Pancreas (tissue), 10 donors: Measurements from ENCODE around the gene RAP2A. TPM values are rescaled to one million over a fixed set of nuclear protein-coding genes. Genes with fewer than 3 reads are reported as not detected.

ENCODE experiments used
- ATAC-seq, 4 donors: fragments of 200-7000 bp; cut with Tn5 transposase; one replicate each; pipeline versions ENCODE4 v1.8.0 to v1.9.1; 2020; ENCODE audit warnings: mild to moderate bottlenecking in 4 of 4, moderate library complexity in 4 of 4
- DNase-seq, 6 donors: peaks; one replicate each; pipeline ENCODE4 v3.0.0-alpha.2; 2020
- FAIRE-seq: peaks from 2 replicates; lab custom pipeline; 2012; peaks lifted over from hg19 to GRCh38; lab: Jason Lieb, UNC
- H3K27ac ChIP-seq, 4 donors: fragments of 200-600 bp; sonication (generic); 1 replicate in 3 of 4; 2 replicates in 1 of 4; pipeline versions ENCODE4 v1.5.0 to v1.8.0; 2020
- H3K27me3 ChIP-seq, 4 donors: fragments of 200-600 bp; one replicate each; pipeline ENCODE4 v1.8.0; 2021
- H3K36me3 ChIP-seq, 3 donors: fragments of 200-600 bp; sonication (generic) in 1 of 3; one replicate each; pipeline versions ENCODE4 v1.5.0 to v1.8.0; 2020 to 2021
- H3K4me1 ChIP-seq, 3 donors: fragments of 200-600 bp; one replicate each; pipeline ENCODE4 v1.8.0; 2021
- H3K4me3 ChIP-seq, 4 donors: fragments of 200-600 bp; sonication (generic) in 2 of 4; one replicate each; pipeline versions ENCODE4 v1.5.0 to v1.8.0; 2020 to 2021
- H3K9me3 ChIP-seq, 4 donors: fragments of 200-600 bp; one replicate each; pipeline ENCODE4 v1.8.0; 2021
- CTCF ChIP-seq, 4 donors: fragments of 200-600 bp; sonication (generic) in 3 of 4; IDR thresholded peaks; one replicate each; pipeline versions ENCODE4 v1.5.0 to v1.8.0; 2021; ENCODE audit warnings: antibody characterized with exemption in 4 of 4
- WGBS, 2 donors: extraction: QIAGEN DNeasy Blood & Tissue Kit; methylation state at CpG; one replicate each; pipeline ENCODE4 v1.1.7; 2013; 5-methylcytosine and 5-hydroxymethylcytosine counted together
- intact Hi-C, 3 donors: fragments of 100-400 bp; cut with DNase I; formaldehyde crosslinking; loops; one replicate each; pipeline versions ENCODE4 v1.11.1 to v1.14.2; 2022
- polyA plus RNA-seq, 2 donors: library from polyadenylated mRNA; stranded (reverse); fragments of 200-250 nt; gene quantifications; one replicate each; pipeline ENCODE4 v1.2.3, GENCODE V29; 2013
- total RNA-seq, 6 donors: library from RNA; stranded (reverse); fragmentation: NEBNext Ultra II Directional in 4 of 6; extraction: Animal tissue kit (Norgen Biotek cat#: 25700) in 4 of 6; gene quantifications; one replicate each; pipeline versions ENCODE4 v1.2.1 to v1.2.4, GENCODE V29; 2021 to 2023
- donor health status: healthy with polysubstance abuse.
- donor health status: DM: no; HTN: no; CAD: no; lungs with moderate emphysema.
- donor health status: DM: no; HTN: no; CAD: no.
- donor health status: control.
- donor health status: control.
- donor health status: Bipolar disorder and iron deficiency.
- donor health status: DM: yes; HTN: yes; CAD: no.
- donor health status: DM: no; HTN: no; CAD: no.
- donor health status: DM: no; HTN: no; CAD: no.
- donor health status: DM: yes; HTN: yes; CAD: no.

Gene RAP2A
- total and polyA plus RNA-seq, 8 donors: 1.7 to 18.1 (median 5.0) TPM

- WGBS, 2 donors: 80 to 86% methylated on average over 3 of the region's 3 CpGs
- no peak for TF ChIP-seq CTCF (IDR thresholded peaks at IDR 0.05)
- intact Hi-C loops: no loop called here
- no peak overlapping the region for H3K27ac ChIP-seq
- FAIRE-seq (no peak), ATAC-seq (no peak), DNase-seq (no peak)
- H3K36me3 ChIP-seq: no peaks in the 10 kb centered on the region
- H3K4me3 ChIP-seq: no peak overlapping the region
- no peaks in the 10 kb centered on the region for H3K27me3 ChIP-seq
- H3K9me3 ChIP-seq: no peaks in the 10 kb centered on the region
- H3K4me1 ChIP-seq: peaks cover 7 to 9% (median 8%) of the 10 kb centered on the region in 3 donors
Observed at GRCh38 chr13:97464561-97464960, 30.6 kb downstream of the RAP2A start.

- FAIRE-seq (no peak), ATAC-seq (peak in 3 of 4 donors; percentile 34 to 76 (median 58)), DNase-seq (no peak)
- H3K4me3 ChIP-seq: no peak overlapping the region
- 15 to 16% methylated on average over 3 of the region's 3 CpGs for WGBS, 2 donors
- no peak overlapping the region for H3K27ac ChIP-seq
- H3K9me3 ChIP-seq: no peaks in the 10 kb centered on the region
- TF ChIP-seq CTCF (IDR thresholded peaks at IDR 0.05): no peak
- H3K27me3 ChIP-seq: no peaks in the 10 kb centered on the region
- H3K4me1 ChIP-seq: peaks cover 7 to 9% (median 8%) of the 10 kb centered on the region in 3 donors
- intact Hi-C loops: no loop called here
- no peaks in the 10 kb centered on the region for H3K36me3 ChIP-seq
Observed at GRCh38 chr13:97466722-97467121, 32.8 kb downstream of the RAP2A start.

GRCh38 chr13:97468331-97468730 is 34.4 kb downstream of the RAP2A start:
- Histone ChIP-seq H3K9me3 (no peaks in the 10 kb centered on the region), H3K4me1 (peaks cover 7 to 9% (median 8%) of the 10 kb centered on the region in 3 donors), H3K36me3 (no peaks in the 10 kb centered on the region), H3K4me3 (no peak overlapping the region), H3K27me3 (no peaks in the 10 kb centered on the region), H3K27ac (no peak overlapping the region)
- intact Hi-C loops: no loop called here
- DNase-seq: no peak
- WGBS, 2 donors: 89 to 97% methylated on average over 3 of the region's 3 CpGs
- TF ChIP-seq CTCF (IDR thresholded peaks at IDR 0.05): no peak
- no peak for ATAC-seq
- no peak for FAIRE-seq

GRCh38 chr13:97471711-97472110 is 37.7 kb downstream of the RAP2A start:
- ATAC-seq: no peak
- intact Hi-C loops: no loop called here
- no peak for DNase-seq
- FAIRE-seq: no peak
- peaks cover 5 to 8% (median 7%) of the 10 kb centered on the region in 3 donors for H3K4me1 ChIP-seq
- WGBS, 2 donors: 2 to 8% methylated on average over 1 of the region's 1 CpG
- H3K27me3 ChIP-seq: no peaks in the 10 kb centered on the region
- H3K36me3 ChIP-seq: no peaks in the 10 kb centered on the region
- H3K27ac ChIP-seq: no peak overlapping the region
- H3K4me3 ChIP-seq: no peak overlapping the region
- no peak for TF ChIP-seq CTCF (IDR thresholded peaks at IDR 0.05)
- no peaks in the 10 kb centered on the region for H3K9me3 ChIP-seq

GRCh38 chr13:97474349-97474980 is 40.5 kb downstream of the RAP2A start:
- TF ChIP-seq CTCF (IDR thresholded peaks at IDR 0.05): no peak
- intact Hi-C loops: no loop called here
- H3K9me3 ChIP-seq: no peaks in the 10 kb centered on the region
- H3K4me1 ChIP-seq: no peaks in the 10 kb centered on the region
- no peak for DNase-seq
- H3K4me3 ChIP-seq: no peak overlapping the region
- WGBS, 2 donors: 78 to 88% methylated on average over 6 of the region's 6 CpGs
- no peak for ATAC-seq
- no peaks in the 10 kb centered on the region for H3K27me3 ChIP-seq
- no peak for FAIRE-seq
- no peak overlapping the region for H3K27ac ChIP-seq
- H3K36me3 ChIP-seq: no peaks in the 10 kb centered on the region
